Gastroesophageal sphincter (tissue), 3 donors: ENCODE results near the gene PDCL2.

ENCODE experiments used
- CTCF ChIP-seq, 4 experiments: fragments of 200-600 bp in 2 of 4; fragments of 450-650 bp in 2 of 4; sonication (generic) in 1 of 4; IDR thresholded peaks; one replicate each; pipeline ENCODE4 v1.5.1; 2017 to 2019; ENCODE audit warnings: antibody characterized with exemption in 4 of 4, mild to moderate bottlenecking in 2 of 4, moderate library complexity in 2 of 4
- EP300 ChIP-seq: sonication (generic); formaldehyde crosslinking; IDR thresholded peaks from one replicate; pipeline ENCODE4 v1.6.1; 2017; ENCODE audit warnings: antibody characterized with exemption, mild to moderate bottlenecking
- POLR2A ChIP-seq, 2 donors: fragments of 450-650 bp; IDR thresholded peaks; one replicate each; pipeline ENCODE4 v1.6.1; 2017; ENCODE audit warnings: antibody characterized with exemption in 2 of 2, mild to moderate bottlenecking in 2 of 2, moderate library complexity in 1 of 2
- POLR2AphosphoS5 ChIP-seq: sonication (generic); formaldehyde crosslinking; IDR thresholded peaks from one replicate; pipeline ENCODE4 v1.6.1; 2017; ENCODE audit warnings: antibody characterized with exemption

- no peak for TF ChIP-seq CTCF (IDR thresholded peaks at IDR 0.05)
- TF ChIP-seq POLR2A (IDR thresholded peaks at IDR 0.05): no peak
- no peak for TF ChIP-seq EP300
- TF ChIP-seq POLR2AphosphoS5: no peak
Measured at GRCh38 chr4:55512077-55512476, 80.0 kb downstream of the PDCL2 start.
